HG03354 (cell line): ENCODE measurements around the gene DCUN1D2.
"Not testable (repeated sequence)": the region's sequence is repeated elsewhere in the genome, so short reads cannot be mapped to it uniquely, and the experiment has no call there.

Experiments used
- ATAC-seq: cut with Tn5 transposase; IDR thresholded peaks from one replicate; pipeline ENCODE4 v1.9.1; 2021; ENCODE audit warnings: mild to moderate bottlenecking; ENCODE audit not compliant: unreplicated experiment, poor library complexity, severe bottlenecking

Gene DCUN1D2

GRCh38 chr13:113450348-113450744 is 40.2 kb downstream of the DCUN1D2 start:
- not testable (repeated sequence) for ATAC-seq

- no peak for ATAC-seq
Measured at GRCh38 chr13:113449693-113450347, 40.7 kb downstream of the DCUN1D2 start.

DNA sequence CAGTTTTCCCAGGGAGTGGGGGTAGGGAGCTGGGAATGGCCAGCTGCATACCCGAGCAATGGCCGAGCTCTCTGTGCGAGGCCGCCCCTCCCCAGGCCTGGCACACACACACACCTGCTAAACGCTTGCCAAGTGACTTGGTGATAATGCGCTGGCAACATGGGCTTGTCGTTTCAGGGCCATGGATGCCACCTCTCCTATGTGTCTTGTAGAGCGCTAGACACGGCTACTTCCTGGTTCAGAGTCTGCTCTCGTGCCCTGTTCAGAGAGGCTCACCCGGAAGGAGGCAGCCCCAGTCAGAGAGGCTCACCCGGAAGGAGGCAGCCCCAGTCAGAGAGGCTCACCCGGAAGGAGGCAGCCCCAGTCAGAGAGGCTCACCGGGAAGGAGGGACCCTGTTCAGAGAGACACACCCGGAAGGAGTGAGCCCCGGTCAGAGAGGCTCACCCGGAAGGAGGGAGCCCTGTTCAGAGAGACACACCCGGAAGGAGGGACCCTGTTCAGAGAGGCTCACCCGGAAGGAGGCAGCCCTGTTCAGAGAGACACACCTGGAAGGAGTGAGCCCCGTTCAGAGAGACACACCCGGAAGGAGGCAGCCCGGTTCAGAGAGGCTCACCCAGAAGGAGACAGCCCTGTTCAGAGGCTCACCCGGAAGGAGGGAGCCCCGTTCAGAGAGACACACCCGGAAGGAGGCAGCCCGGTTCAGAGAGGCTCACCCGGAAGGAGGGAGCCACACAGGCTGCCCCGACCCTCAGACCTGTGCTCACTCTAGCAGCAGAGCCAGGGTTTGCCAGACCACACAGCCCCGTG is 41.4 kb downstream of the DCUN1D2 start:
- ATAC-seq = no peak

GRCh38 chr13:113448545-113448884 is 42.0 kb downstream of the DCUN1D2 start:
- no peak for ATAC-seq

DNA sequence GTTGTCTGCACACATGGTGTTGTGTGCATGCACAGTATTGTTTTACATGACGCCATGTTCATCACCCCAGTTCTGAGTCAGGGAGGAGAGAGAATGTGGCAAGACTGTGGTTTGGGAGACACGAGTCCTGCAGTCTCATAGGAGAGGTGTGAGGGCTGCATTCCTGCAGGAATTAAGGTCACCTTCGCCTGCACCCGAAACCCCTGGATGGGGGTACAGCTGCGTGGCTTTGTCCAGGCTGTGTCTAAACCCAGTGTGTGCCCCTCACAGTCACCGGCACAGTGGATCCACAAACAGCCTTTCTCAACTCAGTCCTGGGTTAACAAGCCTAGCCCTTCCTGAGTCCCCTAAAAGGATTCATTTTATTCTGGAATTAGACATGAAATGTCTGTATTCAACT is 42.9 kb downstream of the DCUN1D2 start:
- no peak for ATAC-seq

DNA sequence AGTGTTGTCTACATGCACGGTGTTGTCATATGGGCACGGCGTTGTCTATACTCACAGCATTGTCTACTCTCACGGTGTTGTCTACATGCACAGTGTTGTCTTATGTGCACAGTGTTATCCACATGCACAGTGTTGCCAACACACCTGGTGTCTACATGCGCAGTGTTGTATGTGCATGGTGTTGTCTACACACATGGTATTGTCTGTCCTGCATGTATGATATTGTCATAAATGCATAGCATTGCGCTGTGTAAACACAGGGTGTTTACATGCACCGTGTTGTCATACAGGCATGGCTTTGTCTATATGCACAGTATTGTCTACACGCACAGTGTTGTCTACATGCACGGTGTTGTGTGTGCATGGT is 44.0 kb downstream of the DCUN1D2 start:
- ATAC-seq = no peak

DNA sequence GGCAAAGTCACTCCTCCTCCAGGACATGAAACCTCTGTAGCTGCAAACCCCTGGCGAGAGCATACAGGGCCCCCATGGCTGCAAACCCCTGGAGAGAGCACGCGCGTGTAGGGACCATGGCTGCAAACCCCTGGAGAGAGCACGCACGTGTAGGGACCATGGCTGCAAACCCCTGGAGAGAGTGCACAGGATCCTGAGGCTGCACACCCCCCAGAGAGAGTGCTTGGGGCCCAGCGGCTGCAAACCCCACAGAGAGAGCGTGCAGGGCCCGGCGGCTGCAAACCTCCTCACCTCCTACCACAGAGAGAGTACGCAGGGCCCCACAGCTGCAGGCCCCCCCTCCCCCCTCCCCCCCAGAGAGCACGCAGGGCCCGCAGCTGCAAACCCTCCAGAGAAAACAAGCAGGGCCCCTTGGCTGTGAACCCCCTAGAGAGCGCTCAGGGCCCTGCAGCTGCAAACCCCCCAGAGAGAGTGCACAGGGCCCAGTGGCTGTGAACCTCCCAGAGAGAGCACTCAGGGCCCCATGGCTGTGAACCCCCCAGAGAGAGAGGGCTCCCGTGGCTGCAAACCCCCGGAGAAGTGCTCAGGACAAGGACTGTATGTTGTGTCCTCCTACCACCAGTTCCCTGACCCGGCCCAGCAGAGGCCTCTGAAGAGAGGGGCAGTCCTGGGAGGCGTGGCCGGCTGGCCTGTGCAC is 44.6 kb downstream of the DCUN1D2 start:
- ATAC-seq = peak; percentile 72

- ATAC-seq = no peak
Measured at GRCh38 chr13:113443991-113444390, 46.5 kb downstream of the DCUN1D2 start.

- ATAC-seq = no peak
Measured at GRCh38 chr13:113442985-113443362, 47.5 kb downstream of the DCUN1D2 start.

DNA sequence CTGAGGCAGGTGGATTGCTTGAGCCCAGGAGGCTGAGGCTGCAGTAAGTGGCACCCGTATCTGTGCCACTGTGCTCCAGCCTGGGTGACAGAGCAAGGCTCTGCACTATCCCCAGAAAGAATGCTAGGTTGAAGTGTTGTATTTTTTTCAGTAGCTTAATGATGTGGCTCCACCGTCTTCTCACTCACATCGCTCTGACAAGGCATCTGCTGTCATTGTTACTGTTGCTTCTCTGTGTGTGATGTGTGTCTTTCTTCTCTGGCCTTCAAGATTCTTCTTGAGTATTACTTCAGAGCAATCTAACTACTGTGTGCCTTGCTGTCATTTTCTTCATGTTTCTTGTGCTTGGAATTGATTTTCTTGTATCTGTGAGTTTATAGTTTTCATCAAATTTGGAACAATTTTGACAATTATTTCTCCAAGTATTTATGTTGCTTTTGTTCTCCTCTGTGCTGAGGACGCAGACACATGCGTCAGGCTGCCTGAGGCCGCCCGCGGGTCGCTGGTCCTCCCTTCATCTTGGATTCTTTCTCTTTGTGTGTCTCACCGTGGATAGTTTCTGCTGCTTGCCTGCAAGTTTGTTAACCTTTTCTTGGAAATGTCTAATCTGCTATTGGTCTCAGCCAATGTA is 48.0 kb downstream of the DCUN1D2 start:
- no peak for ATAC-seq

DNA sequence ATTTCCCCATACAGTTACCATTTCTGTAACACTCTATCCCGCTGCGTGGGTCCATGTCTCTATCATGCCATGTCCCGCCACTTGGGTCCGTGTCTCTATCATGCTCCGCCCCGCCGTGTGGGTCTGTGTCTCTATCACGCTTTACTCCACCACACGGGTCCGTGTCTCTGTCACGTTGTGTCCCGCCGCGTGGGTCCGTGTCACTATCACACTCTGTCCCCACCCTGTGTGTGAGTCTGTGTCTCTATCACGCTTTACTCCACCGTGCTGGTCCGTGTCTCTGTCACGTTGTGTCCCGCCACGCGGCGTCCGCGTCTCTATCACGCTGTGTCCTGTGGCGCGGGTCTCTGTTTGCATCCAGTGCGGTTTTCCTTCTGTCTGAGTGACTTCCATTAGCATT is 48.9 kb downstream of the DCUN1D2 start:
- ATAC-seq = no peak

- no peak for ATAC-seq
Measured at GRCh38 chr13:113437408-113438010, 53.0 kb downstream of the DCUN1D2 start.

DNA sequence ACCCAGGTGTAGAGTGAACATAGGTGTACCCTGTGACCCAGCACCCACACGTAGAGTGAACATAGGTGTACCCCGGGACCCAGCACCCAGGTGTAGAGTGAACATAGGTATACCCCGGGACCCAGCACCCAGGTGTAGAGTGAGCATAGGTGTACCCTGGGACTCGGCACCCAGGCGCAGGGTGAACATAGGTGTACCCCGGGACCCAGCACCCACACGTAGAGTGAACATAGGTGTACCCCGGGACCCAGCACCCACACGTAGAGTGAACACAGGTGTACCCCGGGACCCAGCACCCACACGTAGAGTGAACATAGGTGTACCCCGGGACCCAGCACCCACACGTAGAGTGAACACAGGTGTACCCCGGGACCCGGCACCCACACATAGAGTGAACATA is 53.6 kb downstream of the DCUN1D2 start:
- not testable (repeated sequence) for ATAC-seq

GRCh38 chr13:113435907-113436306 is 54.6 kb downstream of the DCUN1D2 start:
- not testable (repeated sequence) for ATAC-seq

DNA sequence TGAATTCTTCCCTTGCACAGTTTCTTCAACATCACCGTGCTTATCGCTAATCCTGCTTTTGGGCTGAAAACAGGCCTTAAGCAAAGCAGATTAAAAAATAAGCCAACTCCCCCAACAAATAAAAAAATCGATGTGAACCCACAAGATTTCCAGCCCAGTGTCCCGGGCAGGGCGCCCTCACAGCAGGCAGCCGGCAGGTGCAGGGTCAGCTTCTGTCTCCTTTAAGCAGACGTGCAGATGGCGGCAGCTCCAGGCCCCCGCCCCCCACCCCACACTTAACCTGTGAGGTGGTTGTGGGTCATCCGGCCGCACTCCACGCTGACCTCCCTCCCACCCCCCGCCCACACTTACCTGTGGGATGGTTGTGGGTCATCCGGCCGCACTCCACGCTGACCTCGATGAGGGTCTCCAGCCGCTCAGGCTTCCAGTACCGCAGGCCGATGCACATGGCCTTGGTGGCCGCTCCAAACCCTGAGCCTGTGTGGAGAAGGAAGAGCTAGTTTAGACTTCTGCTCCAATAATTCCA is 57.1 kb downstream of the DCUN1D2 start:
- no peak for ATAC-seq

- no peak for ATAC-seq
Measured at GRCh38 chr13:113432506-113433270, 57.8 kb downstream of the DCUN1D2 start.

DNA sequence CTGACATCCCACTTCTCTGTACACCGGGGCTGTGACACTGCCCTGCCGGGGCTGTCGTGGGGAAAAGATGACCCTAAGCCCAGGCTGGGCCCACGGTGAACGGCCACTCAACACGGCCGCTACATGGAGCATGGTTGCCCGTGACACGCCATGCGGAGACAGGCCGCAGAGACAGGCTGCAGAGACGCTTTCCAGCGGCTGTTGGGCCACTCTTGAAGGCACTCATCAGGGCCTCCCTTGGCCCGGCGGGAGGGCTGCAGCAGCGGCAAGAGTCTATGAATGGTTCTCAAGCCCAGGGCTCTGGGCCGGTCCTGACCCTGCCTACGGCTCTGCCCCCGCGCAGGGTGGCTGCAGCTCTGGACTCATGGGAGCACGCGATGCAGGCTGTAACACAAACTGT is 59.3 kb downstream of the DCUN1D2 start:
- ATAC-seq = no peak

DNA sequence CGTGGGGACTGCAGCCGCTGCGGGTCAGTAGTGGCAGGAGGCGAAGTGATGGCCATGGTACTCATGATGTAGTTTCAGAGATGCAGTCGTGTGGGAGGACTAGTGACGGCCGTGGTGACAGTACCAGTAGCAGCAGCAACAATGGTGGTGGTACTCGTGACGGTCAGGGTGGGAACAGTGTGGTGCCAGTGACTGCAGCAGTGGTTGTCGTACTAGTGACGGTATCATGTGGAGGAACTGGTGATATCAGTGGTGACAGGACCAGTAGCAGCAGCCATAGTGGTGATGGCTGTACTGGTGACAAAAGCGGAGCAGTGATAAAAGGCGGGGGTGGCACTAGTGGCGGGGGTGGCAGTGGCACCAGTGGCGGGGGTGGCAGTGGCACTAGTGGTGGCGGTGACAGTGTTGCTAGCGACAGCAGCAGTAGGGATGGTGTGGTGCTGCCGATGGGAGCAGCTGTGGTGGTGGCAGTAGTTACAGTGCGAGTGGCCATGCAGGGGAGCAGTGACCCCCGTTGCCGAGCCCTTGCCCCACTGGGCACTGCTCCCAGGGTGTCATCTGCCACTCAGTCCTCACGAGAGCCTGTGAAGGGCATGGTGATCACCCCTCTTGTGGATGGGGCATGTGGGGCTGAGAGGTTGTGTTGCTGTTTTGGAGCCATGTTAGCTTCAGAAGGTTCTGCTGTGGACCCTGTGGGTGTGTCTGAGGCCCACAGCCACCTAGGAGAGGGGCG is 60.0 kb downstream of the DCUN1D2 start:
- no peak for ATAC-seq

GRCh38 chr13:113429608-113429985 is 60.9 kb downstream of the DCUN1D2 start:
- ATAC-seq = no peak
